PC-3 (cell line): Measurements from ENCODE around the gene NDUFA8. TPM values are rescaled to one million over a fixed set of nuclear protein-coding genes. Genes with fewer than 3 reads are reported as not detected.

ENCODE experiments used
- ATAC-seq: fragments of 200-7000 bp; cut with Tn5 transposase; 2 replicates; pipeline ENCODE4 v1.9.1; 2020; ENCODE audit warnings: mild to moderate bottlenecking, moderate library complexity
- BruUV-seq: library from RNA; stranded (reverse); fragments of 400-500 nt; replicated peaks from 2 replicates; lab custom pipeline; 2021; lab: Mats Ljungman, UMichigan
- CTCF ChIA-PET: fragments of 300-600 bp; sonication (Branson Sonifier 250); formaldehyde crosslinking; loops from one replicate; lab custom pipeline; 2022; ENCODE audit warnings: antibody characterized with exemption; lab: Charles Lee
- POLR2A ChIA-PET: fragments of 300-600 bp; sonication (Branson Sonifier 250); formaldehyde crosslinking; loops from one replicate; lab custom pipeline; 2022; ENCODE audit warnings: antibody characterized with exemption; ENCODE audit not compliant: unreplicated experiment; lab: Charles Lee
- DNase-seq: peaks from one replicate; pipeline ENCODE4 v3.0.0-alpha.2; 2015
- H2AFZ ChIP-seq: fragments of 300-600 bp; sonication (generic); 2 replicates; pipeline ENCODE4 v1.6.0; 2016; ENCODE audit warnings: antibody characterized with exemption, low read length
- H3F3A ChIP-seq: fragments of 300-600 bp; sonication (generic); one replicate; pipeline ENCODE4 v1.6.0; 2017; ENCODE audit warnings: antibody characterized with exemption, low read length, control low read depth, mild to moderate bottlenecking; ENCODE audit not compliant: unreplicated experiment
- H3K27ac ChIP-seq: fragments of 300-600 bp; sonication (generic); 2 replicates; pipeline ENCODE4 v1.5.1; 2016; ENCODE audit warnings: mild to moderate bottlenecking, low read length
- H3K27me3 ChIP-seq: fragments of 300-600 bp; sonication (generic); 2 replicates; pipeline ENCODE4 v1.6.1; 2016; ENCODE audit warnings: low read length, mixed read lengths
- H3K36me3 ChIP-seq: fragments of 300-600 bp; sonication (generic); 2 replicates; pipeline ENCODE4 v1.6.1; 2016; ENCODE audit warnings: low read depth, mixed run types, low read length, mixed read lengths
- H3K4me1 ChIP-seq: fragments of 300-600 bp; sonication (generic); 2 replicates; pipeline ENCODE4 v1.5.1; 2016; ENCODE audit warnings: low read length; ENCODE audit not compliant: insufficient read depth
- H3K4me2 ChIP-seq: fragments of 300-600 bp; sonication (generic); 2 replicates; pipeline ENCODE4 v1.6.0; 2016; ENCODE audit warnings: low read length
- H3K4me3 ChIP-seq: fragments of 300-600 bp; sonication (generic); 2 replicates; pipeline ENCODE4 v1.5.1; 2016; ENCODE audit warnings: mild to moderate bottlenecking, low read length, mixed read lengths
- H3K79me2 ChIP-seq: fragments of 300-600 bp; sonication (generic); 2 replicates; pipeline ENCODE4 v1.6.1; 2017; ENCODE audit warnings: low read length, mixed read lengths
- H3K9ac ChIP-seq: fragments of 300-600 bp; sonication (generic); 2 replicates; pipeline ENCODE4 v1.6.0; 2016; ENCODE audit warnings: mild to moderate bottlenecking, low read length
- H3K9me2 ChIP-seq: fragments of 300-600 bp; sonication (generic); replicated peaks from 2 replicates; pipeline ENCODE4 v1.6.1; 2016; ENCODE audit warnings: mixed run types, low read length, mixed read lengths
- H3K9me3 ChIP-seq: fragments of 300-600 bp; sonication (generic); 2 replicates; pipeline ENCODE4 v1.6.1; 2016; ENCODE audit warnings: low read length, mixed read lengths
- H4K20me1 ChIP-seq: fragments of 300-600 bp; sonication (generic); 2 replicates; pipeline ENCODE4 v1.6.1; 2016; ENCODE audit warnings: low read length, mixed read lengths
- CTCF ChIP-seq: fragments of 300-600 bp; sonication (generic); conservative IDR thresholded peaks from 2 replicates; pipeline ENCODE4 v1.5.1; 2017; ENCODE audit warnings: antibody characterized with exemption, low read depth, mild to moderate bottlenecking, low read length
- EZH2 ChIP-seq: fragments of 300-600 bp; sonication (generic); IDR thresholded peaks from one replicate; pipeline ENCODE4 v1.6.1; 2017; ENCODE audit warnings: antibody characterized with exemption, mild to moderate bottlenecking, low read length; ENCODE audit not compliant: unreplicated experiment
- EZH2phosphoT487 ChIP-seq: fragments of 300-600 bp; sonication (generic); IDR thresholded peaks from 2 replicates; pipeline ENCODE4 v1.6.1; 2018; ENCODE audit warnings: mild to moderate bottlenecking, antibody characterized with exemption, low read length, borderline replicate concordance
- intact Hi-C: fragments of 100-400 bp; cut with micrococcal nuclease; formaldehyde crosslinking; loops from 2 replicates; pipeline ENCODE4 v1.9.0; 2023
- total RNA-seq: library from RNA; depleted of rRNA; stranded (reverse); fragments of >200 nt; gene quantifications from 2 replicates; pipeline ENCODE4 v1.2.3, GENCODE V29; 2014

The NDUFA8 gene
- total RNA-seq, 1 experiment from 2014 or later, result 67.5 TPM

GRCh38 chr9:122138560-122139268, 20.9 kb downstream of the NDUFA8 start:
- Histone ChIP-seq H3K36me3 (peaks cover 13% of the 10 kb centered on the region), H3K4me1 (peaks cover 29% of the 10 kb centered on the region), H4K20me1 (no peaks in the 10 kb centered on the region), H3K9me3 (no peaks in the 10 kb centered on the region), H3K27ac (peak overlapping the region; percentile 92), H2AFZ (no peak overlapping the region), H3F3A (peaks cover 4% of the 10 kb centered on the region), H3K9ac (no peak overlapping the region), H3K27me3 (no peaks in the 10 kb centered on the region), H3K79me2 (no peaks in the 10 kb centered on the region), H3K4me2 (no peak overlapping the region), H3K9me2 (no peaks in the 10 kb centered on the region), H3K4me3 (no peak overlapping the region)
- TF ChIP-seq EZH2, result no peak
- no peak for TF ChIP-seq CTCF
- no peak for TF ChIP-seq EZH2phosphoT487
- POLR2A ChIA-PET, result no interaction called here
- no TSS peak for BruUV-seq
- CTCF ChIA-PET, result no interaction called here
- peak; percentile 14 for ATAC-seq
- DNase-seq, result peak; percentile 45
- intact Hi-C loops, result no loop called here

- Histone ChIP-seq H3K79me2 (no peaks in the 10 kb centered on the region), H3K9ac (no peak overlapping the region), H4K20me1 (no peaks in the 10 kb centered on the region), H3K27me3 (no peaks in the 10 kb centered on the region), H3K4me1 (peaks cover 18% of the 10 kb centered on the region), H3K4me2 (no peak overlapping the region), H3K4me3 (no peak overlapping the region), H3K36me3 (no peaks in the 10 kb centered on the region), H3K9me3 (no peaks in the 10 kb centered on the region), H3F3A (no peaks in the 10 kb centered on the region), H3K27ac (no peak overlapping the region), H2AFZ (no peak overlapping the region), H3K9me2 (no peaks in the 10 kb centered on the region)
- ATAC-seq (no peak), DNase-seq (no peak)
- ChIA-PET CTCF (interaction anchor here (0.6 kb wide), 2 partner anchors 11 to 167 kb away, joined by 3 to 4 read pairs; no protein-coding TSS in a partner anchor), POLR2A (no interaction called here)
- TF ChIP-seq CTCF, result no peak
- no peak for TF ChIP-seq EZH2phosphoT487
- TF ChIP-seq EZH2, result no peak
- intact Hi-C loops, result no loop called here
- BruUV-seq, result no TSS peak
Observed at GRCh38 chr9:122135529-122135859, 24.1 kb downstream of the NDUFA8 start.

- no peaks in the 10 kb centered on the region for H3K27me3 ChIP-seq
- H3K4me2 ChIP-seq, result no peak overlapping the region
- ChIA-PET POLR2A (no interaction called here), CTCF (interaction anchor here (0.6 kb wide), 2 partner anchors 10 to 168 kb away, joined by 3 to 4 read pairs; no protein-coding TSS in a partner anchor)
- H4K20me1 ChIP-seq, result no peaks in the 10 kb centered on the region
- no peak overlapping the region for H3K4me3 ChIP-seq
- TF ChIP-seq EZH2, result no peak
- TF ChIP-seq EZH2phosphoT487, result no peak
- no peak for TF ChIP-seq CTCF
- no peak overlapping the region for H3K9ac ChIP-seq
- H3K36me3 ChIP-seq, result no peaks in the 10 kb centered on the region
- ATAC-seq (no peak), DNase-seq (no peak)
- no peaks in the 10 kb centered on the region for H3F3A ChIP-seq
- no peaks in the 10 kb centered on the region for H3K9me2 ChIP-seq
- no peak overlapping the region for H2AFZ ChIP-seq
- intact Hi-C loops, result no loop called here
- no peaks in the 10 kb centered on the region for H3K9me3 ChIP-seq
- no peak overlapping the region for H3K27ac ChIP-seq
- H3K4me1 ChIP-seq, result peaks cover 13% of the 10 kb centered on the region
- H3K79me2 ChIP-seq, result no peaks in the 10 kb centered on the region
- BruUV-seq, result no TSS peak
Observed at GRCh38 chr9:122134822-122135528, 24.6 kb downstream of the NDUFA8 start.
